HG03432 (cell line): ENCODE measurements around the gene SCYGR5.
"Not testable (repeated sequence)": the region's sequence is repeated elsewhere in the genome, so short reads cannot be mapped to it uniquely, and the experiment has no call there.

Source experiments
- ATAC-seq: cut with Tn5 transposase; IDR thresholded peaks from one replicate; pipeline ENCODE4 v1.9.1; 2021; ENCODE audit warnings: mild to moderate bottlenecking, moderate library complexity; ENCODE audit not compliant: unreplicated experiment

The SCYGR5 gene

DNA sequence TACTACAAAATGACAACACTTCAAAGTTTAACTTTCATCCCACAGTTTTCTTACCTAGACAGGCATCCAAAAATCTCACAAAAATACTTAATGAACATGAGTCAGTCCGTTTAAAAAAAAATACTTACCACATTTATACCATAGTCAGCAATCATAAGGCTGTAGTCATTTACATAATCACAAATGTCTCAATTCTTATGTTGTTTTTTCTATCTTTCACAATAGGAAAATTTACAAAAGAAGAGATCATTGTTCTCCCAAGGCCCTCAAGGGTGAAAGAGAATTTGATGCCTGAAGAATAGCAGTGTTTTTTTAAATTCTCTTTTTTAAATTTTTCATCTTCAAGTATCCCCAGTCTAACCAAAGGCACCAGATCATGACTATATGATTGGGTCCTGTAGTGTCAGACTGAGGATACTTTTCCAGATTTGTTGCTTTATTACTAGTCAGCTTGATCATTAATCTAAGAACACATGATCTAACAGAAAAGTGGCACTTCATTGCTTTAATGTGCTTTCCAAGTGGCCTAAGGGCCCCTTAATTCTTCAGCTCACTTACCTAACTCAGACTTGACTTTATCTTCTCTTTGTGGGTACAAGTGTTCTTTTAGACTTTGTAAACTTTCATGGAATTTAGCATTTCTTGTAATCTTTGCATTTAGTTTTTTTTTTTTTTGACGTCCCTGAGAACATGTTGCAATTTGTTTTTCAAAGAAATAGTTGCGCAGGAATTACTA is 4.7 kb downstream of the SCYGR5 start:
- ATAC-seq, result no peak

DNA sequence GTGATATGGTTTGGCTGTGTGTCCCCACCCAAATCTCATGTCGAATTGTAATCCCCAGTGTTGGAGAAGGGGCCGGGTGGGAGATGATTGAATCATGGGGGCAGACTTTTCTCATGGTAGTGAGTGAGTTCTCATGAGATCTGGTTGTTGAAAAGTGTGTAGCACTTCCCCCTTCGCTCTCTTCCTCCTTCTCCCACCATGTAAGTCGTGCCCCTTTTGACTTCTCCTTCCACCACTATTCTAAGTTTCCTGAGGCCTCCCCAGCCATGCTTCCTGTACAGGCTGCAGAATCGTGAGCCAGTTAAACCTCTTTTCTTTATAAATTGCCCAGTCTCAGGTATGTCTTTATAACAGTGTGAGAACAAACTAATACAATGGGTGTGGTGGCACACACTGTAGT is 7.0 kb downstream of the SCYGR5 start:
- ATAC-seq, result not testable (repeated sequence)

DNA sequence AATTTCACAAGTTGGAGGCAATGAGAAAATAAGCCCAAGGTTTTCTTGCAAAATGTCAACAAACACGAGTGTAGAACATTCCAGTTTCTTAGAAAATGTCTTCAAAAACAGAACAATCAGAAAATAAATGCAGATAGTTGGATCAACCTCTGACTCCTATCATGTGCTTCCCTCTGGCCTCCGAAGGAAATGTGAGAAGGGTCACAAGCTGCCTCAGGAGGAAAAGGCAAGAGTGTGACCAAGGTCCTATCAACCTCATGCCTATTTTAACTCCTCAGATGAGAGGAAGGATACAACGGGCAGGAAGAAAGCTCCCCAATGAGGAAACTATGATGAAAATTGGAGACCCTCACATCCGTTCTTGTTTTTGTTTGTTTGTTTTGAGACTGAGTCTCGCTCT is 7.9 kb downstream of the SCYGR5 start:
- no peak for ATAC-seq

DNA sequence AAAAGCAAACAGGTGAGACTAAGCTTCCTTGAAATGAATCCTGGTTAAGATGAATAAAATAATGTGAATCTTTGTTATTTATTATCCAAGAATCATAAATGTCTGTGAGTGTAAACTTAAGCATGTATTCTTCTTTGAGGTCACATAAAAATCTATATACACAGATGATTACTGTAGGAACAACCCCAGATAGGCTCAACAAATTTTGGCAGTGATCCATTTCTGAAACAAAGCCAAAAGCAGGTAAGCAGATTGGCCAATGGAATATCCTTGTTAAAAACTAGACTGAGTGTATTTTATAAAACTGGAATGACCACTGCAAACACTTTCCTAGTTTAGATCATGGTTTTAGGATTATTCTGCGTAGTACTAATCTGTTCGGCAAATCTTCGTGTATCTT is 11.3 kb downstream of the SCYGR5 start:
- no peak for ATAC-seq

DNA sequence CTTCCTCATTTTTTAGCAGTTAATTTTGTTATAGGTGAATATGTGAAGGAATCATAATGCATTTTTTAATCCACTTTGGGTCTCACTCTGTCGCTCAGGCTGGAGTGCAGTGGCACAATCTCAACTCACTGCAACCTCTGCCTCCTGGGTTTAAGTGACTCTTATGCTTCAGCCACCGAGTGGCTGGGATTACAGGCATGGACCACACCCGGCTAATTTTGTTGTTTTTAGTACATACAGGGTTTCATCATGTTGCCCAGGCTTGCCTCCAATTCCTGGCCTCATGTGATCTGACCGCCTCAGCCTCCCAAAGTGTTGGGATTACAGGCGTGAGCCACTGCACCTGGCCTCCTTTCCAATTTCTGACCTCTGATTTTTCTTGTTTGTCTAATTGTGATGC is 17.7 kb downstream of the SCYGR5 start:
- no peak for ATAC-seq

DNA sequence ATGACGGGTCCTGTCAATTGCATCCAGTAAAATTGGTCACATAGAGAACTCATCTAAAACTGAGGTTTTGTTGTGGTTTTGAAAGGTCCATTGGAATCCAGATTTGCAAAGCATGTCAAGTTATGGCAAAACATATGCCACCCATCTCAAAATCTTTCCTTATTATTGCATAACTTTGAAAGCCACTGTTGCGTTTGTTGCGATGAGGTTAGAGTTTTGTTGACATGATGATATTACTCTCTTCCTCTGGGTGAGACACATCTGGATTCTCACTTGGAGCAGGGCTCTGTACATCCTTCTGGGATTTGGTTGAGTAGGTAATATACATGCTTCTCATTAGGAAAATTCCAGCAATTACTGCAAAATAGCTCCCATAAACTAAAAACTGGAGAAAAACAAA is 20.6 kb downstream of the SCYGR5 start:
- no peak for ATAC-seq

DNA sequence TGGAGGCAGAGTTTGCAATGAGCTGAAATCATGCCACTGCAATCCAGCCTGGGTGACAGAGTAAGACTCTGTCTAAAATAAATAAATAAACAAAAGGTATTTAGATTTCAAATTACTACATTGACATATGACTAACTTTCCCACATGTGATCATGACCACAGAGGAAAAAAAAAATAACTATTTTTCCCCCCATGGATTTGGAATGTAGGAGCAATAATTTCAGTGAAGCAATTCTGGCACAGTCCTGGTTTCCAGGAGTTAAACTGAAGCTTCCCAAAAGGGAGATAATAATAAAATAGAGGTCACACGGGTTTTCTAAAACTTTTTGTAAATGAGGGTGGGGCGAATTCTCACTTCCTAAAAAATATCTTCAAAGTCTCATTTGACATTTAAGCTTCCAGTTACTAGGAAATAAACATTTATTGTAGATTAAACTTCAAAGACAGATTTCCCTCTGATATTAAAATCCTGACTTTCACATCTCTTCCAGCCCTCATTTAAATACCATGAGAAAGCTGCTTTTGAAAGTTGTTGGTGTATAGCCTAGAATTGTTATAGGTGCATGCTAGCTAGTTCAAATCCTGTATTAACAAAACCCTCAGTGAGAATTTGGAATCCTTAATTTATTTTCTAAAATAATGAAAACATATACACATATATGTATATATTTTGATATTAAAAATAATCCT is 30.5 kb downstream of the SCYGR5 start:
- no peak for ATAC-seq

DNA sequence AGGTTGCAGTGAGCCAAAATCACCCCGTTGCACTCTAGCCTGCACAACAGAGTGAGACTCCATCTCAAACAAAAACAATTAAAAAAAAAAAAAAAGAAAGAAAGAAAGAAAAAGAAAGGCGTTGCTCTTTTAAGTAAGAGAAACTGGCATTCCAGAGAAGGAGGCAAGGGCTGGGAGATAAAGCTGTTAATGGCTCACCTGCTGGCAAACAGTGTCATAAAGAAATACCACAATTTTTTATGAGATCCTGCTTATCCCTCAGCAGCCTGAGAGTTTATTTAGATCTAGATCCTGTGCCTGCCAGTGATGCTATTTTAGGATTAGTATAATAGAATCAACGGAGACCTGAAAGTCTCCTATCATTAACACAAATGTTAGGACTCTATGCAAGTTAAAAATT is 35.0 kb downstream of the SCYGR5 start:
- no peak for ATAC-seq

DNA sequence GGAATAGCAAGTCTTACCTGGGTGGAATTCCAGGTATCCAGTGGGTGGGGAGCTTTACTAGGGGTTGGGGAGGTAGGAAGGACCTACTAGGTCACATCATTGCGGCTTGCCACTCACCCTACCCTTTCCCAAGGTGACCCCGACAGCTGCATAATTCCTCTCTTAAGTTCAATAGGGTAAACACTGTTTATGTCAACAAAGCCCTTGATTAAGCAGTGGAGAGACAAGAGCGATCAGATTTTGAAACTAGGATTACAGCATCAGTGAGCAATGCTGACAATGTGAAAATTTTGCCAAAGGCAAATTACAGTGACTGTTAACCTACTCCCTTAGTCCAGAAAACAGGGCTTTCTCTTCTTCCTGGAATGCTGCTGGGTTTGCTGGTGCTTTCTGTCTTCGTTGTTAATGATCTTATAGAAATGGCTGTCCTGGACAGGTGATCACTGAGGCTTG is 36.7 kb downstream of the SCYGR5 start:
- ATAC-seq, result no peak

DNA sequence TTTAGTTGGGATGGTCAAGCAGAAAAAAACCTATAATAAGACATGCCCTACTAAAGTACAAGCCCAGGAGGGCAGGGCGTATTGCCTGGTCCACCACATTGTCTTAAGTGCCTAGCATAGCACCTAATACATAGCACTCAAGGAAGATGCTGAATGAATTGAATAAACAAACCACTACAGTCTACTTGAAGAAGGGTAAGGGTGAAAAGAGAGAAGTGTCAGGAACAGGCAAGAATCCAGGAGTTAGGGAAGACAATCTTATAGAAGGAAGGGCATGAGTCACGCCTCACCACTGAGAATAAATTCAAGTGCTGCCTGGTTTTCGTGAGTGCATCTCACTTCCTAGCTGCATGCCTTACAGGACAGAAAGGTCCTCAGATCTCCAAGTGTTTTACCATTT is 37.4 kb downstream of the SCYGR5 start:
- no peak for ATAC-seq

DNA sequence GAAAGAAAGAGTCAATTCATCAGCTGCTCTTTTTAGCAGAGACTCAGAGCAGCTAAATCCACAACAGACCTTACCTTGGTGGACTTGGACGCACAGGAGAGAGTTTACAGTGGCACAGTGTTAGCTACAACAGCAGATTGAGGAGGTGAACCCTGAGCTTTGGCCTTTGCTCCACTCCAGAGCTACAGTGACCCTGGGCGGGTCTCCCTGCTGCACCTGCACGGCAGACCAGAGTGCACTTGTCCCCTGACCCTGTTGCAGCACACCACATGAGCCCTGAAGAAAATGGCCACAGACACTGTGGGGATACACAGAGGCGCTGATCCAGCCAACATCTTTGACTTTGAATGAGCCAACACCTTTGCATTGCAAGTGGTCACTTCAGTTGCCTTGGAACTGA is 40.3 kb downstream of the SCYGR5 start:
- no peak for ATAC-seq

DNA sequence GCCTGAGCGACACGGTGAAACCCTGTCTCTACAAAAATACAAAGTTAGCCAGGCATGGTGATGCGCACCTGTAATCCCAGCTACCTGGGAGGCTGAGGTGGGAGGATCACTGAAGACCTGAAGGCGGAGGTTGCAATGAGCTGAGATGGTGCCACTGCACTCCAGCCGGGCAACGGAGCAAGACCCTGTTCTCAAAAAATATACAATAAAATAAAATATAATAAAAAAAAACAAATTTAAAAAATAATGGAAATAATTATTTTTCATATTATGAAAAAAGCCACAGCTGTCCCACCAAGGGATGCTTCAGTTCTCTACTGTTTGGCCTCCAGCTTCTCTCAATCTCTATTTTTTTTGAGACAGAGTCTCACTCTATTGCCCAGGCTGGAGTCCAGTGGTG is 40.8 kb downstream of the SCYGR5 start:
- ATAC-seq, result no peak

DNA sequence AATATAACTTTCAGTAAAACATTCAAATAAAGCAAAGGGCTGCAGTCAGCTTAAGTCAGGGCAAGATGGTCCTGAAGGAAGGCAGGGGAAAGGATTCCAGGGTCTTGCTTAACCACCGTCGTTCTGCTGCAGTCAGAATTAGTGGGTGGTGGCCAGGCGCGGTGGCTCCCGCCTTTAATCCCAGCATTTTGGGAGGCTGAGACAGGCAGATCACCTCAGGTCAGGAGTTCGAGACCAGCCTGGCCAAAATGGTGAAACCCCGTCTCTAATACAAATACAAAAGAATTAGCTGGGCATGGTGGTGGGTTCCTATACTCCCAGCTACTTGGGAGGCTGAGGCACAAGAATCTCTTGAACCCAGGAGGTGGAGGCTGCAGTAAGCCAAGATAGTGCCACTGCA is 44.4 kb downstream of the SCYGR5 start:
- ATAC-seq, result no peak

DNA sequence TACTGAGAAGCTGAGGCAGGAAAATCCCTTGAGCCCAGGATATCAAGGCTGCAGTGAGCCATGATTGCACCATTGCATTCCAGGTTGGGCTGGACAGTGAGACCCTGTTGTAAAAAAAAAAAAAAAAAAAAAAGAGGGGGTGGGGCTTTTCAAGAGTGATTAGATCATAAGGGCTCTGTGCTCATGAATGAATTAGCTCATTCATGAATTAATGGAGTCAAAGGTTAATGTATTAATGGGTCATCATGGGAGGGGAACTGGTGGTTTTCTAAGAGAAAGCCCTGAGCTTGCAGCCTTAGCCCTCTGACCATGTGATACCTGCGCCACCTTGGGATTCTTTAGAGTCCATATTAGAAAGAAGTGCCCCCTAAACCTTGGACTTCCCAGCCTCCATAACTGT is 46.7 kb downstream of the SCYGR5 start:
- no peak for ATAC-seq

DNA sequence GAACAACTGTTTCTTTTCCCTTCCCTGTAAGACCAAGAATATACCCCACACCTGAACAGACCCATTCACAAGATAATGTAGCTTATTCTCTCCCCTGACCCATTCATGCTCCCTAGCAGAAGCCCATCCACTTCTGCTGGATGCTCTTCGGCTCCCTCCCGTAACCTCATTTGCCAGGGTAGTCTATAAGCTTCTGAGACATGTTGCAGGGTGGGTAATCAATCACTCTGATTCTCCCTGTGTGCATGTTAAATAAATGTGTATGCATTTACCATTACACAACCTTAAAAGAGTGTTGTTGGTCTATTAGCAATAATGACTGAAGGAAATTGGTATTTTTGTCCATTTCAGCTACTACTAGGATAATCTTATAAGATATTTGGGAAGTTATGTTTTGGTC is 49.9 kb downstream of the SCYGR5 start:
- ATAC-seq, result no peak
